ENCODE results near the gene CD82. TPM values are rescaled to one million over a fixed set of nuclear protein-coding genes. Genes with fewer than 3 reads are reported as not detected.

CD82 gene
- total RNA-seq, 2 experiments from 2014 or later = 1.2 to 6.4 TPM

GRCh38 chr11:44536788-44537516, 28.5 kb upstream of the CD82 start:
- no peak for DNase-seq (ENCODE audit: low spot score)

GRCh38 chr11:44537679-44538078, 27.8 kb upstream of the CD82 start:
- intact Hi-C loops (cut with micrococcal nuclease; ENCODE audit: unreplicated experiment) = loop anchor here (1.0 to 5.0 kb wide), 3 partner anchors 251 to 442 kb away; partner anchors contain the start of gene EXT2
- CTCF ChIA-PET (ENCODE audit: unreplicated experiment) = interaction anchor here (0.6 kb wide), 1 partner anchor 24 kb away, joined by 3 read pairs; no protein-coding TSS in a partner anchor
- no peak overlapping the region for H3K27ac ChIP-seq (ENCODE audit: low read depth, low read length, poor library complexity, severe bottlenecking)
- no peaks in the 10 kb centered on the region for H3K79me2 ChIP-seq (ENCODE audit: insufficient read depth, low read depth, low read length)
- no TSS peak for BruUV-seq (replicated peaks)
- H3K9me3 ChIP-seq (ENCODE audit: low read length) = no peaks in the 10 kb centered on the region
- H4K20me1 ChIP-seq (ENCODE audit: insufficient read depth, low read length) = no peaks in the 10 kb centered on the region
- TF ChIP-seq CTCF (conservative IDR thresholded peaks at IDR 0.05; ENCODE audit: low read length) (no peak), EZH2phosphoT487 (IDR thresholded peaks at IDR 0.05; ENCODE audit: borderline replicate concordance, low read depth, low read length) (no peak)
- DNase-seq (ENCODE audit: low spot score) = no peak
- H3K4me1 ChIP-seq (ENCODE audit: insufficient read depth, low read length, poor library complexity, severe bottlenecking) = no peaks in the 10 kb centered on the region
- H3K36me3 ChIP-seq (ENCODE audit: insufficient read depth, low read length) = no peaks in the 10 kb centered on the region
- H3K4me2 ChIP-seq (ENCODE audit: low read length) = no peak overlapping the region
- POLR2A ChIA-PET = no interaction called here
- H3K9me2 ChIP-seq (ENCODE audit: insufficient read depth, low read length) = no peaks in the 10 kb centered on the region
- H2AFZ ChIP-seq (ENCODE audit: low read length) = no peak overlapping the region
- H3K4me3 ChIP-seq (ENCODE audit: low read depth, low read length, poor library complexity, severe bottlenecking) = no peak overlapping the region

More at GRCh38 chr11:44536788-44537516, 28.5 kb upstream of the CD82 start:
- TF ChIP-seq EZH2phosphoT487 (IDR thresholded peaks at IDR 0.05; ENCODE audit: borderline replicate concordance, low read depth, low read length) (no peak), CTCF (conservative IDR thresholded peaks at IDR 0.05; ENCODE audit: low read length) (no peak)
- intact Hi-C loops (cut with micrococcal nuclease; ENCODE audit: unreplicated experiment) = loop anchor here (5.0 kb wide), 1 partner anchor 425 kb away; no protein-coding TSS in a partner anchor
- no peaks in the 10 kb centered on the region for H3K4me1 ChIP-seq (ENCODE audit: insufficient read depth, low read length, poor library complexity, severe bottlenecking)
- H2AFZ ChIP-seq (ENCODE audit: low read length) = no peak overlapping the region
- no TSS peak for BruUV-seq (replicated peaks)
- H3K79me2 ChIP-seq (ENCODE audit: insufficient read depth, low read depth, low read length) = no peaks in the 10 kb centered on the region
- ChIA-PET CTCF (ENCODE audit: unreplicated experiment) (interaction anchor here (0.6 kb wide), 1 partner anchor 25 kb away, joined by 3 read pairs; no protein-coding TSS in a partner anchor), POLR2A (no interaction called here)
- no peak overlapping the region for H3K4me2 ChIP-seq (ENCODE audit: low read length)
- H3K9me3 ChIP-seq (ENCODE audit: low read length) = no peaks in the 10 kb centered on the region
- H3K36me3 ChIP-seq (ENCODE audit: insufficient read depth, low read length) = no peaks in the 10 kb centered on the region
- H4K20me1 ChIP-seq (ENCODE audit: insufficient read depth, low read length) = no peaks in the 10 kb centered on the region
- H3K9me2 ChIP-seq (ENCODE audit: insufficient read depth, low read length) = no peaks in the 10 kb centered on the region
- no peak overlapping the region for H3K27ac ChIP-seq (ENCODE audit: low read depth, low read length, poor library complexity, severe bottlenecking)
- H3K4me3 ChIP-seq (ENCODE audit: low read depth, low read length, poor library complexity, severe bottlenecking) = no peak overlapping the region
